Left lung (tissue), 14 donors: Measurements from ENCODE around the gene KRT8. TPM values are rescaled to one million over a fixed set of nuclear protein-coding genes. Genes with fewer than 3 reads are reported as not detected.
"Not testable (repeated sequence)": the region's sequence is repeated elsewhere in the genome, so short reads cannot be mapped to it uniquely, and the experiment has no call there.

Source experiments
- ATAC-seq: fragments of 200-7000 bp; cut with Tn5 transposase; one replicate; pipeline ENCODE4 v1.9.1; 2020; ENCODE audit warnings: moderate library complexity
- DNase-seq, 4 donors: peaks; one replicate each; pipeline ENCODE4 v3.0.0-alpha.2; 2013 to 2020
- H3K27ac ChIP-seq, 2 donors: fragments of 200-600 bp; sonication (generic) in 1 of 2; one replicate each; pipeline versions ENCODE4 v1.5.0 to v1.8.0; 2020 to 2021
- H3K27me3 ChIP-seq, 2 donors: fragments of 200-600 bp; sonication (generic) in 1 of 2; one replicate each; pipeline versions ENCODE4 v1.5.0 to v1.8.0; 2020 to 2021
- H3K36me3 ChIP-seq, 2 donors: fragments of 200-600 bp; sonication (generic) in 1 of 2; one replicate each; pipeline versions ENCODE4 v1.5.0 to v1.8.0; 2020 to 2021
- H3K4me1 ChIP-seq, 2 donors: fragments of 200-600 bp; one replicate each; pipeline ENCODE4 v1.8.0; 2021
- H3K4me3 ChIP-seq, 2 donors: fragments of 200-600 bp; sonication (generic) in 1 of 2; one replicate each; pipeline versions ENCODE4 v1.5.0 to v1.8.0; 2020 to 2021; ENCODE audit warnings: mild to moderate bottlenecking in 1 of 2
- H3K9me3 ChIP-seq, 2 donors: fragments of 200-600 bp; sonication (generic) in 1 of 2; one replicate each; pipeline versions ENCODE4 v1.5.0 to v1.8.0; 2020 to 2021
- intact Hi-C, 2 donors: fragments of 100-400 bp; cut with DNase I; formaldehyde crosslinking; loops; one replicate each; pipeline versions ENCODE4 v1.11.2 to v1.14.2; 2022
- long read RNA-seq, 12 donors: library from polyadenylated mRNA in 2 of 12; unstranded in 2 of 12; transcript quantifications; one replicate each; pipeline ENCODE4 v2.0.0 and lab custom pipeline, GENCODE V29; 2019 to 2026
- polyA plus RNA-seq, 6 donors: library from polyadenylated mRNA; unstranded; fragments of 120-200 nt; gene quantifications; one replicate each; pipeline ENCODE4 v1.2.1, GENCODE V29; 2013; ENCODE audit not compliant: insufficient read length in 6 of 6
- total RNA-seq, 2 donors: library from RNA; stranded (reverse); fragmentation: NEBNext Ultra II Directional; extraction: Animal tissue kit (Norgen Biotek cat#: 25700); gene quantifications; one replicate each; pipeline ENCODE4 v1.2.1, GENCODE V29; 2021
- TF ChIP-seq, protein P1 (sequence below), 2 donors: fragments of 200-600 bp; sonication (generic) in 1 of 2; IDR thresholded peaks; one replicate each; pipeline versions ENCODE4 v1.5.0 to v1.8.0; 2021; ENCODE audit warnings: antibody characterized with exemption in 2 of 2
- donor health status: DM: no; HTN: yes; CAD: no.
- donor health status: DM: no; HTN: no; CAD: no.

KRT8 gene
- total RNA-seq (1,000 to 10,000 TPM in 1 of 2 donors, 100 to 1,000 TPM in 1; 583 to 1,126 TPM), polyA plus RNA-seq (100 to 1,000 TPM; 159 to 252 (median 185) TPM)
- long read RNA-seq, donor 1, partial matches to known transcripts: 1,053 of 1,151 reads
- long read RNA-seq, donor 1, other reads (novel, unspliced or antisense): 90 of 1,151 reads
- long read RNA-seq, donor 2, partial matches to known transcripts: 361 of 377 reads
- long read RNA-seq, donor 2, other reads (novel, unspliced or antisense): 9 of 377 reads
- long read RNA-seq, donor 3, transcript KRT8-216 (9 exons, 2,126 nt): major isoform, 8 of 319 reads
- long read RNA-seq, donor 3, partial matches to known transcripts: 297 of 319 reads
- long read RNA-seq, donor 3, other reads (novel, unspliced or antisense): 7 of 319 reads
- long read RNA-seq, donor 4, transcript KRT8-215 (9 exons, 1,687 nt): minor isoform, 5 of 1,561 reads
- long read RNA-seq, donor 4, transcript KRT8-217 (3 exons, 2,437 nt): major isoform, 10 of 1,561 reads
- long read RNA-seq, donor 4, partial matches to known transcripts: 1,477 of 1,561 reads
- long read RNA-seq, donor 4, other reads (novel, unspliced or antisense): 65 of 1,561 reads
- long read RNA-seq, donor 5, transcript KRT8-216 (9 exons, 2,126 nt): major isoform, 5 of 174 reads
- long read RNA-seq, donor 5, partial matches to known transcripts: 165 of 174 reads
- long read RNA-seq, donor 5, other reads (novel, unspliced or antisense): 0 of 174 reads
- long read RNA-seq, donor 6, partial matches to known transcripts: 136 of 149 reads
- long read RNA-seq, donor 6, other reads (novel, unspliced or antisense): 8 of 149 reads
- long read RNA-seq, donor 7, partial matches to known transcripts: 127 of 131 reads
- long read RNA-seq, donor 7, other reads (novel, unspliced or antisense): 0 of 131 reads
- long read RNA-seq, donor 8, partial matches to known transcripts: 165 of 175 reads
- long read RNA-seq, donor 8, other reads (novel, unspliced or antisense): 0 of 175 reads
- long read RNA-seq, donor 9: 0 reads
- long read RNA-seq, donor 10, partial matches to known transcripts: 1,134 of 1,216 reads
- long read RNA-seq, donor 10, other reads (novel, unspliced or antisense): 73 of 1,216 reads
- long read RNA-seq, donor 11, partial matches to known transcripts: 110 of 110 reads
- long read RNA-seq, donor 11, other reads (novel, unspliced or antisense): 0 of 110 reads
- long read RNA-seq, donor 12, transcript KRT8-216 (9 exons, 2,126 nt): major isoform, 5 of 409 reads
- long read RNA-seq, donor 12, partial matches to known transcripts: 387 of 409 reads
- long read RNA-seq, donor 12, other reads (novel, unspliced or antisense): 12 of 409 reads

DNA sequence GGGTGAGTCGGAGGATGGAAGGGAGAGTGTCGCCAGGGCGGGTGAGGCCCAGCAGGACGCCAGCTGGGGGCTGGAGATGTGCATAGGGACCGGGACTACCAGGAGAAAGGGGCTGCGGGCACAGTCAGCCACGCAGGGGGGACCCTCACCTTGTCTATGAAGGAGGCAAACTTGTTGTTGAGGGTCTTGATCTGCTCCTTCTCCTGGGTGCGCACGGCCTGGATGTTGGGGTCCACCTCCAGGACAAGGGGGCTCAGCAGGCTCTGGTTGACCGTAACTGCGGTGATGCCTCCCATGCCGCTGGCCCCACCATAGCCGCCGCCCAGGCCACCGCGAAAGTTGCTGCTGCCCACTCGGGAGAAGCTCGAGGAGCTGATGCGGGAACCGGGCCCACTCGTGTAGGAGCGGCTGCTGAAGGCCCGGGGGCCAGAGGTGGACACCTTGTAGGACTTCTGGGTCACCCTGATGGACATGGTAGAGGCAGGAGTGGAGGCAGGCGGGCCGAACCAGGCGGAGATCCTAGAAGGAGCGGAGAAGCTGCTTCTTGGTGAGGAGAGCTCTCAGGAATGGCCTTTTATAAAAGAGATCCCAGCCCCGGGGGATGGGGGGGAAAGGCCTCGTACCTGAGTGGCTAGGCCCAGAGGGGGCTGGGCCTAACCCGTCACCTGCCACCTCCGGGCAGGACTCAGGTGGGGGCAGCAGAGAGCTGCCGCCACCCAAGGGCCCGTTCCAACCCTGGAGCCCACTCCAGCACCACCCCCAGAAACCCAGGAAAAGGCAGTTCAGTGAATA lies at the start of gene KRT8:
Gene KRT8 (minus strand): TSS at position 568 of the 792 bp plus-strand sequence. CDS start 95 bp downstream, at position 473.
- Histone ChIP-seq H3K36me3 (peaks cover 0 to 13% of the 10 kb centered on the region in 2 donors), H3K4me3 (peak within 1 kb of the TSS; percentile 37 to 47), H3K4me1 (peaks cover 10 to 28% of the 10 kb centered on the region in 2 donors), H3K27ac (peak within 1 kb of the TSS; percentile 61 to 72)
- intact Hi-C loops, H3K9me3 ChIP-seq, H3K27me3 ChIP-seq: not testable (repeated sequence)
- DNase-seq (peak; percentile 57 to 91 (median 86)), ATAC-seq (peak; percentile 81)
- TF ChIP-seq, protein P1, sequence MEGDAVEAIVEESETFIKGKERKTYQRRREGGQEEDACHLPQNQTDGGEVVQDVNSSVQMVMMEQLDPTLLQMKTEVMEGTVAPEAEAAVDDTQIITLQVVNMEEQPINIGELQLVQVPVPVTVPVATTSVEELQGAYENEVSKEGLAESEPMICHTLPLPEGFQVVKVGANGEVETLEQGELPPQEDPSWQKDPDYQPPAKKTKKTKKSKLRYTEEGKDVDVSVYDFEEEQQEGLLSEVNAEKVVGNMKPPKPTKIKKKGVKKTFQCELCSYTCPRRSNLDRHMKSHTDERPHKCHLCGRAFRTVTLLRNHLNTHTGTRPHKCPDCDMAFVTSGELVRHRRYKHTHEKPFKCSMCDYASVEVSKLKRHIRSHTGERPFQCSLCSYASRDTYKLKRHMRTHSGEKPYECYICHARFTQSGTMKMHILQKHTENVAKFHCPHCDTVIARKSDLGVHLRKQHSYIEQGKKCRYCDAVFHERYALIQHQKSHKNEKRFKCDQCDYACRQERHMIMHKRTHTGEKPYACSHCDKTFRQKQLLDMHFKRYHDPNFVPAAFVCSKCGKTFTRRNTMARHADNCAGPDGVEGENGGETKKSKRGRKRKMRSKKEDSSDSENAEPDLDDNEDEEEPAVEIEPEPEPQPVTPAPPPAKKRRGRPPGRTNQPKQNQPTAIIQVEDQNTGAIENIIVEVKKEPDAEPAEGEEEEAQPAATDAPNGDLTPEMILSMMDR (IDR thresholded peaks at IDR 0.05): peak in 1 of 2 donors; percentile 18

DNA sequence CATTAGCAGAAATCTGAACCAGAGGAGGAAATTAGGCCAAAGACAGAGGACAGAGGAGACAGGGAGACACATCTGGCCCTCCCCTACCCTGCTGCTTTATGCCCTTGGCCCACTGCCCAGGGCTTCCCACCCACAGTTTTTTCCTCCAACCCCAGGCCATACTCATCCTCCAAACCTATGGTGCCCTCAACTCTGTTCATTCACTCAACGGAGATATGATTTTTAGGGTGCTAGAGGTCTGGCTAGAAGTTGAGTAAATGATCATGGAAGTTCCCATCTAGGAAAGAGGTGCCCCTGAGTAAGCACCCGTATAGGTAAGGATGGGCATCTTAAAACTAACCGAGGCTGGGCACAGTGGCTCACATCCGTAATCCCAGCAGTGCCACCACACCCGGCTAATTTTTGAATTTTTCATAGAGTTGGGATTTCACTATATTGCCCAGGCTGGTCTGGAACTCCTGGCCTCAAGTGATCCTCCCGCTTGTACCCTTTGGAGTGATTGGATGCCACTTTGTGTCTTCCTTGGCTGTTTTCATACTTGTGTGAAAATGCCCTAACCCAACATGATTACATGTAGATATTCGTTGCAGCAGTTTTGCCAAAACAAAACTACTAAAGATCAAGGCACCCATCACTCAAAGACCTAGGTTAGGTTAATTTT lies 48.4 kb upstream of the KRT8 start:
- Histone ChIP-seq H3K27ac (no peak overlapping the region), H3K9me3 (no peaks in the 10 kb centered on the region), H3K4me3 (no peak overlapping the region), H3K27me3 (peaks cover 0 to 18% of the 10 kb centered on the region in 2 donors), H3K36me3 (peaks cover 0 to 8% of the 10 kb centered on the region in 2 donors), H3K4me1 (peaks cover 0 to 4% of the 10 kb centered on the region in 2 donors)
- DNase-seq (no peak), ATAC-seq (no peak)
- TF ChIP-seq, protein P1 (IDR thresholded peaks at IDR 0.05): no peak
- intact Hi-C loops: no loop called here

DNA sequence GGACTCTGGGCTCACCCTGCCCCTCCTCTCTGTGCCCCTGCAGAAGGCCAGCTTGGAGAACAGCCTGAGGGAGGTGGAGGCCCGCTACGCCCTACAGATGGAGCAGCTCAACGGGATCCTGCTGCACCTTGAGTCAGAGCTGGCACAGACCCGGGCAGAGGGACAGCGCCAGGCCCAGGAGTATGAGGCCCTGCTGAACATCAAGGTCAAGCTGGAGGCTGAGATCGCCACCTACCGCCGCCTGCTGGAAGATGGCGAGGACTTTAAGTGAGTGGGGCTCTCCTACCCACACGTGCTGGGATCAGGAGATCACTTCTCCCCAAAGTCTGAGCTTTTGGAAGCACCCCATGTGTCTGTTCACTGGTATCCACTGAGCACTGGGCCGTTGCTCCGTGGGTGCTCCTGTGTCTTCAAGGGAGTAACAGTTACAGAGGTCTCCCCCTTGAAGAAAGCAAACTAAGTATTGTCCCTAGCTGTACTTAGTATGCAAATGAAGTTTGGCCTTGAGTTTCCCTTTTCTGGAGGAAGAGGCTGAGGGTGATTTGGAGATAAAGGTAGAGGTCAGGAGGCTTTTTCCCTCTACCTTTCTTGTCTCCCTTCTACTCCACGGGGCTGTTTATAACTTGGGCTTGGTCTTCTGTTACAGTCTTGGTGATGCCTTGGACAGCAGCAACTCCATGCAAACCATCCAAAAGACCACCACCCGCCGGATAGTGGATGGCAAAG lies 47.4 kb upstream of the KRT8 start:
- intact Hi-C loops: no loop called here
- H3K36me3 ChIP-seq: peaks cover 0 to 8% of the 10 kb centered on the region in 2 donors
- DNase-seq: peak in 1 of 4 donors; percentile 58
- no peak overlapping the region for H3K27ac ChIP-seq
- peaks cover 0 to 5% of the 10 kb centered on the region in 2 donors for H3K4me1 ChIP-seq
- H3K4me3 ChIP-seq: peak overlapping the region in 1 of 2 donors; percentile 52
- TF ChIP-seq, protein P1 (IDR thresholded peaks at IDR 0.05): no peak
- peaks cover 0 to 23% of the 10 kb centered on the region in 2 donors for H3K27me3 ChIP-seq
- no peak for ATAC-seq
- no peaks in the 10 kb centered on the region for H3K9me3 ChIP-seq
